RKO (cell line): ENCODE measurements around the gene RALA.
A peak's percentile ranks its signal among the peaks of the same experiment; 100 is the strongest.
"Not testable (repeated sequence)": the region's sequence is repeated elsewhere in the genome, so short reads cannot be mapped to it uniquely, and the experiment has no call there.

Source experiments
- DNase-seq: peaks from one replicate; pipeline ENCODE4 v3.0.0-alpha.2; 2016; ENCODE audit warnings: low spot score

RALA gene

GRCh38 chr7:39732837-39733804 lies 109.7 kb downstream of the RALA start:
- DNase-seq: peak; percentile 97

- peak; percentile 60 for DNase-seq
Measured at GRCh38 chr7:39733881-39734632, 110.7 kb downstream of the RALA start.

DNA sequence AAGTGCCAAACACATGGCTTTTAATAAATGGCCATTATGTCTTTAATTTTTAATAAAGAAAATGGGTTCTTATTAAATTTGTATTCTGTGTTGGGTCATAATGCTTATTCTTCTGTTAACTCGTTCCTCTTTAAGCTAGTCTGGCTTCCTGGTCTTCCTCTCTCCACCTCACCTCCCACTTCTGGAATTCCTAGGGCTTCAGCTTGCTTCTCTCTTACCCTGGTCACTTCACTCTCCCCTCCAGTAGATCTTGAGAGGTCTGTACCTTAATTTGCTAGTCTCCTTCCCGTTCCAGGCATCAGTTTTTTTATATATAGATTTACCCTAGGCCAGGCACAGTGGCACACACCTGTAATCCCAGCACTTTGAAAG lies 111.2 kb downstream of the RALA start:
- DNase-seq: no peak

- DNase-seq: no peak
Measured at GRCh38 chr7:39735903-39736302, 112.5 kb downstream of the RALA start.

DNA sequence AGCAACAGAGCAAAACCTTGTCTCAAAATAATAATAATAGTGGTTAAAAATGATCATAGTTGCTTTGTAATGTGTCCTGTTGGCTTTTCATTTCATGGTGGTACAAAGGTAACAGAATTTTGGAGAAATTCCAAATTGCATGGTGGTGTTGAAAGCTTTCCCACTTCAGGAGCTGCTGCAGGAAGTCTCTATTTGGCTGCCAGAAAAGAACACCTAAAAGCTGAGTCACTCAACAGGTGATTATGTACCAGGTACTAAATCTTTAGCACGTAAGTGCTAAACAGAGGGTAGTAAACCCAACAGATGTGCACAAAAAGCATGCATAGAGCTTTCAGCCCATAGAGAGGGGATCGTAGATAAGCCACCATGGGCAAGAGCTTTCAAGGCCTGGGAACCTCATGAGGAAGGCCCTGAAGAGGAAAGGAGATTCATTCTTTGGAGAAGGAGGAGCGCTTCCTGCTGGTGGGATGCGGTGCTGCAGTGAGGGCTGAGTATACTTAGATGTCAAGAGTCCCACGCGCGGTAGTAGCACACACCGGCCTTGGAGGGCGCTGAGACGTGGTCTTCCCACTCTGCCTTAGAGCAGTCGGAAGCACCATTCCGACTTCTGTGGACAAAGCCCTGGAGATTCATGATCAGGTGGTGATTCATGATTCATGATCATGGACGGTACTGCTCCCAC lies 118.7 kb downstream of the RALA start:
- DNase-seq: no peak

DNA sequence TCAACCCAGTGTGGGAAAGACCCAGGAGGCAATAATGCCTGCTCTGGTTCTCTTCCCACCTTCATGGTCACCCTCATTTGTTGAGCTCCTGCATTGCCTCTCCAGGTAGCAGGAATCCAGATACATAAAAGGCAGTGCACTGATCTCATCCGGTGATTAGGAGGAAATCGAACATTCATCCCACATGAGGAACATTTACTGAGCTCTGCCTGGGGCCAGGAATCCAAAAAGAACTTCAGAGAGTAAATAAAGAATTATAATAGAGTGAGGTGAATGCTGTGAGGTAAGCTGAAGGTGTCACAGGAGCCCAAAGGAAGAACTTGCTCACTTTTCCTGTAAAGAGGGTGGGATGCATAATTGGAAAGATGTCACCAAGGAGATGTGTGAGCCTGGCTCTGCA lies 121.2 kb downstream of the RALA start:
- no peak for DNase-seq

- no peak for DNase-seq
Measured at GRCh38 chr7:39745320-39745719, 121.9 kb downstream of the RALA start.

DNA sequence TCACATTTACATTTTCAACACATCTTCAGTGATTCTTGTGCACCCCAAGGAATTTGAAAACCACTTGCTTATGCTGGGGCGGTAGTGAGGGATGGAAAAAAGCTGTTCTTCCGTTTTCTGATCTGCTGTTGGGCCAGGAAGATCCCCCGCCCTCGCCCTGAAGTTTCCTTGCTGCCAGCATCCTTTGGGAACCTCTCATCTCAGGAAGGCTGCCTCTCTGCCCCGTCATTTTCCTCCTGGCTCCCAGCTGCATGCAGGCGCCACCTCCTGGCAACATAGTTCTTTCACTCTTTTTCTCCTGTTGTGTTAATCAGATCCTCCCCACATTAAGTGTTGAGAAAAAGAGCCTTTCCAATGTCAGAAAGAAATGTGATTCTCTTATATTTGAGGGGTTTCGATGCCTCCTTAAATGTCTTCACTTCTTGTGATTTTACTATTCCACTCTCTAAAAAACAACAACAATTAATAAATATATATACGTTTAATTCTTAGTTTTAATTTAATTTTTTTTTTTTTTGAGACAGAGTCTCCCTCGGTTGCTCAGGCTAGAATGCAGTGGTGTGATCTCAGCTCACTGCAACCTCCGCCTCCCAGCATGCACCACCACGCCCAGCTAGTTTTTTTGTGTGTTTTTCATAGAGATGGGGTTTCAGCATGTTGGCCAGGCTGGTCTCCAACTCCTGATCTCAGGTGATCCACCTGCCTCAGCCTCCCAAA lies 122.9 kb downstream of the RALA start:
- peak; percentile 86 for DNase-seq

GRCh38 chr7:39749177-39749576 lies 125.8 kb downstream of the RALA start:
- DNase-seq: peak; percentile 32

- DNase-seq: no peak
Measured at GRCh38 chr7:39749717-39750116, 126.3 kb downstream of the RALA start.

DNA sequence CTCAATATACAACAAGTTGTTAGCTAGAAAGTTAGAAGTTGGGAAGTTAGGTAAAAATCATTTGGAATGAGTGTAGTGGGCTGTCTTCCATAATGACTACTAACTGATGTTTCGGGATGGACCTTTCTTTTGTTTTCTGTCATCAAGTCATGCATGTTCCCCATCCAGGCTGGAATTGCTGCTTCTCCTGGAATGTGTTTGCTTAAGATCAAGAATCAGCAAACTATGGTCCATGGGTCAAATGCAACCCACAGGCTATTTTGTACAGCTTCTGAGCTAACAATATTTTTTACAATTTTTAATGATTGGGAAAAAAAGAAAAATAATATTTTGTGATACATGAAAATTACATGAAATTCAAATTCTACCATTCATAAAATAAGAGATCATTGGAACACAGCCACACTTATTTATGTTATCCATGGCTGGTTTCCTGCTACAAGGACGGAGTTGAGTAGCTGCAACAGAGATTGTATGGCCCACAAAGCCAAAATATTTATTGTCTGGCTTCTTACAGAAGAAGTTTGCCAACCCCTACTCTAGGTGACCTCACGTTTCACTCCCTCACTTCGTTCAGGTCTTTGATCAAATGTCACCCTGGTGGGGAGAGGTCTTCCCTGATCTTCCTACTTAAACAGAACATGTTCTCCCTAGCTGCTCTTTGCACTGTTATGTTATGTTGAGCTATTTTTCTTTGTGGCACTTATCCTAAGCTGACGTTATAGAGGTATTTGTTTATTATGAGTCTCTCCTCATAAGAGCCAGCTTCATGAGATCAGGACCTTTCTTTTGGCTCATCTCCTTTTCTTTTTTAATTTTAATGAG lies 127.1 kb downstream of the RALA start:
- no peak for DNase-seq

GRCh38 chr7:39753237-39753636 lies 129.9 kb downstream of the RALA start:
- DNase-seq: not testable (repeated sequence)

DNA sequence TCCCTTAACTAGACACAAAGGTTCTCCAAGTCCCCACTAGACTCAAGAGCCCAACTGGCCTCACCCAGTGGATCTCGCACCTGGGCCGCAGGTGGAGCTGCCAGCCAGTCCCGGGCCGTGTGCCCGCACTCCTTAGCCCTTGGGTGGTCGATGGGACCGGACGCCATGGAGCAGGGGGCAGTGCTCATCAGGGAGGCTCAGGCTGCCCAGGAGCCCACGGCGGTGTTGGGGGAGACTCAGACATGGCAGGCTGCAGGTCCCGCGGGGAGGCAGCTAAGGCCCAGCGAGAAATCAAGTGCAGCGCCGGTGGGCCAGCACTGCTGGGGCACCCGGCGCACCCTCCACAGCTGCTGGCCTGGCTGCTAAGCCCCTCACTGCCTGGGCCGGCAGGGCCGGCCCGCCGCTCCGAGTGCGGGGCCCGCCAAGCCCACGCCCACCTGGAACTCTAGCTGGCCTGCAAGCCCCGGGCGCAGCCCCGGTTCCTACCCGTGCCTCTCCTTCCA lies 130.5 kb downstream of the RALA start:
- no peak for DNase-seq

GRCh38 chr7:39754326-39755120 lies 131.2 kb downstream of the RALA start:
- DNase-seq: no peak

DNA sequence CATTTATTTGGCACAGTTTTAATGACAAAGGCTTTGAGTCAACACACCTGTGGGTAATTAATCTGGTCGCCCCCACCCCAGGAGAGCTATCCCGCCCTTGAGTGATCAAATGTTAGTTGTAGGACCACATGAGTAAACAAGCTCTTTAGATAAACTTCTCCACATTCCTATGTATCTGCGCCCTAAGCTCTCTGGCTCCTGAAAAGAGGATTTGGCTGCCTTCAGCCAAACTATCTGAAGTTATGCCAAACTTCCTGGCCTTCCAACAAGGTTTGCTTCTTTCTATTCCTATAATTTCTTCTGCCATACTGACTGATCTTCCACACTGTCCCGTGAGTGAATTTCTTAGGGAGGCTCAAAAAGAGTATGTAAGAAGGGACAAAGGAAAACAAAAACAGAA lies 134.2 kb downstream of the RALA start:
- DNase-seq: no peak
